Stimulated activated naive CD8-positive, alpha-beta T cell treated with anti-CD3 and anti-CD28 coated beads, Interleukin-15, Interleukin-2, amounts not matched to agents 100 U/mL and 50 U/mL, for 24 hours (primary cell): ENCODE data around the gene PDK2.
A peak's percentile ranks its signal among the peaks of the same experiment; 100 is the strongest.

Experiments used
- ATAC-seq: fragments of 150-1000 bp; cut with Tn5 transposase; one replicate; pipeline ENCODE4 v1.10.0; 2021
- DNase-seq: peaks from one replicate; pipeline ENCODE4 v3.0.0; 2021

Gene PDK2

DNA sequence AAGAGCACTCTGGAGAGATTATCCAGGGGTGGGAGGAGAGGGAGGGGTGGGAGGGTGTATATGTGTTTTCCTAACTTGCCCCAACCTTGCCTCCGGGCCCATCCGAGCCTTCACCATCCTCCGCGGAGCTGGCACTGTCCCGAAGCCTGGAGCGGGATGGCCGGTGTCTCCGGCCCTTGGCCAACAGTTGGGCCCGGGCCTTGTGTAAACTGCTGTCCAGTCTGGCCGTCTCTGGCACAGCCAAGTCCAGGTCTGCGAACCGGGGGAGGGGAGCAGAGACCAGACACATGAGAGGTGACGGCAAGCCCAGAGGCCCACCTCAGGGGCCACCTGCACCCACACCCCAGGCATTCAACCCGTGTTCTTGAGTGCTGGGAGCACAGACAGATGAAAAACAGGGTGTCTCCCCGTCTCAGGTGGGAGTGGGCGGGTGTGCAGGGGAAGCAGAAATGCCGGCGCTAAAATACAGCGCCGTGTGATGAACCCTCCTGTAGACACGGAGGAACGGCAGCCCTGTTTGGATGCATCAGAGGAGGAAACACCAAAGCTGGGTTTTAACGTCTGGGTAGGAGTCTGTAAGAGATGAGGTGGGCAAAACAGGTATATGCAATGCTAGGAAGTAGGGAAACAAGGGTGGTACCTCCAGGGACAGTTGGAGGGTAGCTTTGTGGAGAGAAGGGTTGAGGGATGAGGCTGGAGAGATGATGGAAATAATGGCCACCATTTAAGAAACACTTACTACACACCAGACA, 23.1 kb downstream of the PDK2 start:
- DNase-seq (no peak), ATAC-seq (no peak)

DNA sequence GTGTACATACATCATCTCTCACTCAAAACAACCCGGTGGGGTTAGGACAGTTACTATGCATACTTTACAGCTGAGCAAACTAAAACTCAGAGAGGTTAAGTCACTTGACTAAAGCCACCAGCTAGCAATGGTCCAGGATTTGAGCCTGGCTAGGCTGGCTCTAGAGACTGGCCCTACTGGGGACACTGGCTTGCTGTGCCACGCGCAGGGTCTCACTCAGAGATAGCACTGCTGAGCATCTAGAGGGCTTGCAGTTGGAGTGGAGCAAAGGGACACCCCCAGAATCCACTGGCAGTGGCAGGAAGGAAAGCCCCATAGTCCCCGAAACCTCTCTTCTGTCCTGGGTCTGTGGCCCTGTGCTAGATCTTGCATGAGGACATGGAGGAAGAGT, 23.7 kb downstream of the PDK2 start:
- DNase-seq = no peak
- no peak for ATAC-seq

DNA sequence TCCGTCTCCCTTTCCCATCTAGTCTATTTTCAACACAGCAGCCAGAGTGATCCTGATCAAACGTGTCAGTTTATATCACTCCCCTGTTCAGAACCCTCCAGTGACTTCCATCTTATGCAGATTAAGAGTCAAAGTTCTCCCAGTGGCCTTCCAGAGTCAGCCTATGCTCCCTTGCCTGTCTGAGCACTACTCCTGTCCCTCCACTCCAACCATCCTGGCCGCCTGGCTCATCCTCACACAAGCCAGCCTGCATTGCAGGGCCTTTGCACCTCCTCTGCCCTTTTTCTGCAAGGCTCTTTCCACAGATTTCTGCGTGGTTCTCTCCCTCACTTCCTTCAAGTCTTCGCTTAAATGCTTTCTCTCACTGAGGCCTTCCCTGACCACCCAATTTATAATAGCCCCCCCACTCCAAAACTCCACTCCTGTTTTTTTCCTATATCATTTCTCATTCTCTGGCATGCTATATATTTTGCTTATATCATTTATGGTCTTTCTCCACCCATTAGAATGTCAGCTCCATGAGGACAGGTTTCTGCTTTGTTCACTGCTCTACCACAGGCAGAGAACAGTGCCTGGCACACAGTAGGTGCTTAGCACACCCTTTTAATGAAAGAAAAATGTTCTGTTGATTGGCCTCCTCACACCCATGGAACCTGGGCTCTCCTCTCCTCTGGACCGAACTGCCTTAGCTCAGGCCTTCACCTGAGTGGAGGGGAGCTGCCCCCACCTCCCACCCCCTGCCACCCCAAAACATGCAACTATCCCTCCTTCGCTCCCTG, 25.5 kb downstream of the PDK2 start:
- DNase-seq (no peak), ATAC-seq (no peak)

DNA sequence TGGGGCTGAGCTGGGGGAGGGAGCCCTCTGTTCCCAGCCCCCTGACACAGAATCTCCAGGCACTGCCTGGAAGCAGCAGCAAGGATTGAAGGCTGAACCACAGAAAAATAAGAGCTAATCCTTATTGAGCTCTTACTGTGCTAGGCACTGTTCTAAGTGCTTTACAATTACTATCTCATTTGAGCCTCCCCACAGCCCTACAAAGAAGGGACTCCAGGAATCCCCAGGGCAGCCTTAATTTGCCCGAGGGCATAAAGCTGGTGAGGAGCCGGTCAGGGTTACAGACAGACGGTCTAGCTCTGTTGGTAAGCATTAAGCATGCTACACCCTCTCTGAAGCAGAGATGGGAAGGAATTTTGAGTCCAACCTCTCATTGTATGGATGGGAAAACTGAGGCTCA, 27.8 kb downstream of the PDK2 start:
- no peak for ATAC-seq
- no peak for DNase-seq

DNA sequence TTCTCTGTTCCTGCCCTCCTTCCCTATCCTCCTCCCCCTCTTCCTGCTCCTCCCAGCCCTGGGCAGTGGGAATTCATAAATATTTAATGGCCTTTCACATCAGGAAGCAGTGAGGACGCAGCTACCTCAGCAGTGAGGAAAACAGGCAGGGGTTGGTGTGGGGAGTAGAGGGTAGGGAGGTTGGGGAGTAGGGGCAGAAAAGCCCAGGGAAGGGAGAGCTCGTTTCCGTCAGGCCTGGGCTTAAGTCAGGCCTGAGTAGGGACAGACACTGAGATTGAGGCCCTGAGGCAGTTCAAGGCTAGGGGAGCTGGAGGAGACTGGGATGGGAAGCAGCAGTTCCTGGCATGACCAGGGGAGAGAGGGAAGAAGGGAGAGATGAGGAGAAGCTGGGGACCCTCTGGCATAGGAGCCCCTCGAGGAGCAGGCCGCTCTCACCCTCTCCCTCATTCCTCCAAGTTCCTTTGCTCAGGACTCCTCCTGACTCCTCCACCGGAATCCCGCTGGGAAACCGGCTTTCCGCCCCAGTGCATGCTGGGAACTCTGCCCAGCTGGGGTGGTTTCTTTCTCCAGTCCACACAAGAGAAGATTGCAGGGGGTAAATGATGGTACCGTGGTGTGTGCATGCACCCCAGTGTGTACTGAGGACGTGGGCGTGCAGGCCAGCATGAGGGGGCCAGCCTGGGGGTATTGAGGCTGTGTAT, 28.6 kb downstream of the PDK2 start:
- DNase-seq = no peak

DNA sequence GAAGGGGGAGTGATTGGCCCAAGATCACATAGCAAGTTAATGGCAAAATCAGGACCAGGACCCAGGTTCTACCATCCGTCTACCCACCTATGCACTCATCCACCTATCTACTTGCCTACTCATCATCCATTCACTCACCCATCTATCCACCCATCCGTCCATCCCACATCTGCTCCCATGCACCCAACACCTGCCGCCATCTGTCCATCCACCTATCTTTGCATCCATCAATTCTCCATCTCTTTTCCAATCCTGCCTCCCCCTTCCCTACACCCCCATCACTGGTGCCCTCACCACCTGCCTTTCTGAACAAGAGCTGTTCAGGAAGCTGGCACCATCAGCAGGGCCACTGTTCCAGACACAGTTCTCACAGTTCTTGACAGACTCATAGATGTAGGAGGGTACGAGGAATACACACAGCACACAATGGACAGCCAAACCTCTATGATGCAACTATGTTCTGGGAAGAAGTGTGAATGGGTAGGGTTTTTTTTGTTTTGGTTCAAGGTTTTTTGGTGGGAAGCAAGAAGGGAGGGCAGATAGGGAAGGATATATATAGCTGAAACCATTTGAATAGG, 30.4 kb downstream of the PDK2 start:
- DNase-seq = no peak
- ATAC-seq = no peak

More for the DNA sequence above, 28.6 kb downstream of the PDK2 start:
- ATAC-seq = no peak

DNA sequence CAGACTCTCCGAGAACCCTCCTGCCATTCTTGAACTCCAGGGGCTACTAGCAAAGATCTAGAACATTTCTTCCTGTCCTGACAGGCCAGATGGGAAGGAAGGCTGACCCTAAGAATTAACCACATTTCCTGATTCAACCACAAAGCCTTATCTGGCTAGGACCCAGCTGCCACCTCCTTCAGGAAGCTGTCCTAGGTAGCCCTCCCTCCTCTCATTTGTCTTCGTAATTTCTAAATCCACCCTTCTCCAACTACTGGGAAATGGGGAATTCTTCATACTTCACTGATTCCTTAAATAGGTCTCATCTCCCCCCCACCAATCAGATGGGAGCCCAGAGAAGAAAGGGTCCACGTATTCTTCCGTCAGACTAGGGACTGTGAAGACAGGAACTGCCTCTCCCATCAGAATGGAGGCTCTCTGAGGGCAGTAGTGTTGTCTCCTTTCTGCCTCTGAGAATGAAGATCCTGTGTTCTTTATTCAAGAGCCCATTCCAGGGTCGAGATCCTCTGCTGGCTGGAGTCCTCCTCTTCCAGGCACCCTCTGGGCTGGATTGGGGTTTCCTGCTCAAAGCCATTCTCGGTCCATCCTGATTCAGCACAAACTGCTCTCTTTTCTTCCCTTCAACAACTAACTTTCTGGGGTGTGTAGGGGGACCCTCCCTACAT, 32.7 kb downstream of the PDK2 start:
- ATAC-seq (no peak), DNase-seq (no peak)

DNA sequence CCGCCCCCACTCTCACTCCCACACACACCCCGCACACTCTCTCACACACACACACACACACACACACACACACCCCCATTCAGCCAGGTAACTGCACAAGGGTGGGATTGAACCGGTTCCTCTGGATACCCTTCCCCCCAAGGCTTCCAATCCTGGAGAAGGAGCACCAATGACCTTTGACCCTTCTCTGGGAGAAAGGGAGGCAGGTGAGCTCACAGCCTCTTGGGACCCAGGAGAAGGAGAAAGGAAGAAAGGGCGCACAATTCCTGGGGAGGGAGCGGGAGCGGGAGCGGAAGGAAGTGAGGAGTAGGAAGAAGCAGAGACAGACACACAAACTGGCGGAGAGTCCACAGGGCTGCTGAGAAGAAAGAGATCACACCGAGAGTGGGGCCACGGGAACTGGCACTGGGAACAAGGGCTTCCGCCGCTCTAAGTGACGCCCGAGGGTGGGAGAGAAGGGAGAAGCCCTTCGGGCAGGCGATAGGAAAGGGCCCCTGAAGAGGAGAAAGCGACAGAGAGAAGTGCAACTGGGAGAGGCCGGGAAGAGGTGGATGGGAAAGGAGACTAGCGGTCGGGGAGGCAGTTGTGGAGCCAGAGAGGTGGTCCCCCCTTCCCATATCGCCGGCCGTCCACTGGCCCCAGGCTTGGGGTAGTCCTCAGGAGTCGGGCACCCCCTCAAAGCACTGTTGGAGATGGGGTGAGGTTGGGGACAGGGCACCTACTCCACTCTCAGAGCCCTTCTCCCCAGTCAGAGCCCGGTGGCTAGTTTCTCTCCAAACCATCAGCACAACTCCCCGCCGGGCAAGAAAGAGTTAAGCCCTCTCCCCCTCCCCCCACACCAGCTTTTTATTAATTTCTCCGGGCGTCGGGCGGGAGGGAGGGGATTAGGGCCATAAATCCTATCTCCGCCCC, 33.5 kb downstream of the PDK2 start:
- ATAC-seq = no peak
- DNase-seq = no peak

DNA sequence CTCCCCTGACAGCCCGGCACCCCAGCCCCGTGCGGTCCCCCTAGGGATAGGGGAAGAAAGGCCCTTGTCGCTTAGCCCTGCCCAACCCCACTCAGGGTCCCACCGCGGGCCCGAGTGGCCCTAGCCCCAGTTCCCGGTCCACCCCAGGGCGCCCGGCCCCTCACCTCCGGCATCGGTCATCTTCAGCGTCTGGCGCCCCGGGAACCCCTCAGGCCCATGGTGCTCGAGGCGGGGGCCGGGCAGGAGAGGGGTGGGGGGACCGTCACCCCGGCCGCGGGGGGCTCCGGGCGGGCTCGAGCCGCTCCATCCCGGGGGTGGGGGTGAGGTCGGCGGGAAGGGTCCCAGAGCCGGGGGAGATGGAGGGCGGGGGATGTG, 34.2 kb downstream of the PDK2 start:
- DNase-seq = no peak
- no peak for ATAC-seq

DNA sequence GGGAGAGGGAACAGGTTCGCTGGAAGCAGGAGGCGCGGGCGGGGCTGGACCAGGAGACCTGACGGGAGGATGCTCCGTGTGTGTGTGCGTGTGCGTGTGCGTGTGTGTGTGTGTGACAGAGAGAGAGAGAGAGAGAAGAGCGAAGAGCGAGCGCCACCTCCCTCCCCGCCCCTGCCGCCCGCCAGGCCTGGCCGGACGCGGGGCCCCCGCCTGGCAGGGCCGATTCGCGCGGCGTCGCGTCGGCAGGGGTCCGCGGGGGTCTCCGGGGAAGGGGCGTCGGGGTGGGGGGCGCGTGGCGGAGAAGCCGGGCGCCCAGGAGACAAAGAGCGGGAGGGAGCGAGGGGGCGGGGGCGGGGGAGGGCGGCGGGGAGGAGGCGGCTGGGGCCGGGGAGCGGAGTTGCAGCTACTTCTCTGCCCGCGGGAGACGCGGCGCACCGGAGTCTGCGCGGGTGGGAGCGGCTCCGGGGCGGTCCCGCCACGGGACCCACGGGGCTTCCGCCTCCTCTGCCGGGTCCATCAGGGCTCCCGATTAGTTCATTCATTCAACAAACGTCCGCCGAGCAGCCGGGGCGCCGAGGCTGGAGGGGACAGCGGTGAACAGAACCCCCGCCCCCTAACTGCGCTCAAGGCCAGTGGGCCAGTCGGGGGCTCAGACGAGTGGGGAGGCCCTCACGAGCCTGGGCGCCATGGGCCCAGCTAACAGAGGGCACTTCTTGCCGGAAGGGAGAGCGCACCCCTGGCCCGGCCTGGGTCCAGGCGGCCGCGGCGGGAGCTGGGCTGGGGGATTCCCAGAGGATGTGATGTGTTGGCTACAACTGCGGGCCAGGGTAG, 34.8 kb downstream of the PDK2 start, which contains the start of gene SAMD14:
Gene SAMD14 (minus strand): TSS at position 433 of the 831 bp plus-strand sequence. CDS start 5,201 bp downstream, outside the sequence.
- DNase-seq = peak; percentile 43
- ATAC-seq = peak; percentile 10

DNA sequence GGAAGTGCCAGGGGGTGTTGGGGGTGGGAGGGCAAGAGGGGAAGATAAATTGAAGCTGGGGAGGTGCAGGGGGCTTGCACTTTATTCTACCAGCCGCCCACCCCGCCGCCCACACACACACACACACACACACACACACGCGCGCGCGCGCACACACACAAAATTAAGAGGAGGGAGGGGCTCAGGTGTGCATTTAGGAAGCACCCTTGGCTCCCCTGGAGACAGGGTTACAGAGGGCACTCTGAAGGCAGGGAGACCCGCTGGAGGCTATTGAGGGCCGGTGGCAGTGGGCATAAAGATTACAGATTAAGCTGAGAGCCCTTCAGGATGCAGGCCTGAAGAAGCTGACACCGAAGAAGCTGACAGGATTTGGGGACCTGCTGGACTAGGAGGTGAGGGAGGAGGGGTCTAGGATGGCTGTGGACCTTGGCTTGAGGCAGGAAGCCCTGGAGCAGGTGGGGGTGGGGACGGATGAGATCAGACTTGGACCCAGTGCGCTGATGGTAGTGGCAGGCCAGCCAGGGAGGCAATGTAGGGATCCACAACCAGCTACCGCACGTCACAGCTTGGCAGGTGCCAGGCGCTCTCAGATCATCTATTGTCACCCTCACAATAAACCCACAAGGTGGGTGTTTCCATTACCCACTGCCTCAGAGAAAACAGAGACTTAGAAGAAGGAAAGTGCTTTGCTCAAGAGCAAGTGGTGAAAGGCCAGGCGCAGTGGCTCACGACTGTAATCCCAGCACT, 35.6 kb downstream of the PDK2 start:
- DNase-seq (peak; percentile 28), ATAC-seq (peak; percentile 50)

DNA sequence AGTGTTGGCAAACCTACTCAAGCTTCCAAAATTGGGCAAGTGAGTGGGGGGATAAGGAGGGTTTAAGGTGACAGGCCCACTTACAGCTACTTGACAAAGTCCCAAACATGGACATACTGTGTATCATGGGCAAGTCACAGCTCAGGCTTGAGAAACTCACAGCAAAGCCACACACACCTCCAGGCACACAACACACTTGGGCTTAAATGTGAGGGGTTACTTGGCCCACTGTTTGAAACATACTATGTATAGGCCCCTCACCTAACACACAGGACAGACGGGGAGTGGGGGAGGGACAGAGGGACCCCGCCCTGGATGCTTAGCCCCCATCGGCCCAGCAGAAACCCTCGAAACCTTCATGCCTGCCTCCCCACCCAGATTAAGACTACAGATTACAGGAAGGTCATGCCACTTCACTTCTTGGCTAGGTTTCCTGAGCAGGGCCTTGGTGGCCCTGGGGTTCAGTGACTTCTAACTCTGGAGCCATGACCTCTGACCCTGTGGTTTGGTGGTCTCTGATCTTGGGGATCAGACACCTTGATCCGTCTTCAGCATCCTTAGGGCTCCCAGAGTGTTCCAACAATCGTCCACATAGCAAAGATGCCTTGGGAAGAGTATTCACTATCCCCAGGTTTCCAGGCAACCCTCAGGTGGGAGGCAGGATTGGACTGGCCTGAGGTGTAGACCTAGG, 37.1 kb downstream of the PDK2 start:
- no peak for ATAC-seq
- DNase-seq = no peak

DNA sequence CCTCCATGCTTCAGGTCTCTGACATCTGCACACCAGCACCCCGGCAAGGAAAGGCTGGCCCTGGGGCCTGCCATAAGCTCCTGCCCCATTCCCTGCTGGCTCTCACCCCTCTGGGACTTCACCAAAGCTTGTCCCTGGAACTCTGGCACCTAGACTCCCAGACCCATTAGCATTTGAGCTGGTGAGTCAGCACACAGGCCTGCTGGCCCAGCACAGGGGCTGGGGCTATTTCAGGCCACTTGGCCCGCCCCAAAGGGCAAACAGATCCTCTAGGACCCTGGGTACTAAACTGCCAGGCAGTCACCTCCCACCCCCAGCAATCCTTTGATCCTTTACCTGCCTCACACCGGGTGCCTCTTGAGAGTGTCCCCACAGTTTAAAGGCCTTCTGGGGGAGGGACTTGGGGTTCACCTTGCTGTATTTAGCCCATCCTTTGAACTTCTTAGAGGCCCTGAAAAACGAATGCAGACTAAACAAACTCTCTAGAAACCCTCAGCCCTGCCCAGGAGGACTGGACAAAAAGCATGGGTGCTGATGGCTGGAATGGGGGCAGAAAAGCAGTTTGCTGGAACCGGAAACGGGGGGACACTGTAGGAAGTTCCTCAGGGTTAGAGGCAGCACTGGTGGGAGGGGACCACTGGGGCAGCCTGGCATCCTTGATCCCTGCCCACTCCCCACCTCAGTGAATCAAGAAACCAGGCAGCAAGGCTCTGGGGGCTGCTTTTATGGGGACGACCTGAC, 38.0 kb downstream of the PDK2 start:
- no peak for DNase-seq
- no peak for ATAC-seq

DNA sequence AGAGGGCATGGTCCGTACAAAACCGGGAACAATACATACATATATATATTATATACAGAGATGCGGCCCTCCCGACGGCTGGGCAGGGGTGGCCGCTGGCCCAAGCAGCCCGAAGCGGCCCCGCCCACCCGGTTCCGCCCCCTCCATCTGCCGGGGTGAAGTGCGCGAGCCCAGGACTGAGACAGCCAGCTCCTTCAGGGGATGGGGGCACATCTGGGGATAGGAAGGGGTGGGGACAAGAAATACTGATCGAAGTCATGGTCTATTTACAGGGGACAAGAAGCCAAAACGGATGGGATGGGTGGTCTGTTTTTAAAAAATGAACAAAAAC, 38.6 kb downstream of the PDK2 start:
- ATAC-seq (no peak), DNase-seq (no peak)

DNA sequence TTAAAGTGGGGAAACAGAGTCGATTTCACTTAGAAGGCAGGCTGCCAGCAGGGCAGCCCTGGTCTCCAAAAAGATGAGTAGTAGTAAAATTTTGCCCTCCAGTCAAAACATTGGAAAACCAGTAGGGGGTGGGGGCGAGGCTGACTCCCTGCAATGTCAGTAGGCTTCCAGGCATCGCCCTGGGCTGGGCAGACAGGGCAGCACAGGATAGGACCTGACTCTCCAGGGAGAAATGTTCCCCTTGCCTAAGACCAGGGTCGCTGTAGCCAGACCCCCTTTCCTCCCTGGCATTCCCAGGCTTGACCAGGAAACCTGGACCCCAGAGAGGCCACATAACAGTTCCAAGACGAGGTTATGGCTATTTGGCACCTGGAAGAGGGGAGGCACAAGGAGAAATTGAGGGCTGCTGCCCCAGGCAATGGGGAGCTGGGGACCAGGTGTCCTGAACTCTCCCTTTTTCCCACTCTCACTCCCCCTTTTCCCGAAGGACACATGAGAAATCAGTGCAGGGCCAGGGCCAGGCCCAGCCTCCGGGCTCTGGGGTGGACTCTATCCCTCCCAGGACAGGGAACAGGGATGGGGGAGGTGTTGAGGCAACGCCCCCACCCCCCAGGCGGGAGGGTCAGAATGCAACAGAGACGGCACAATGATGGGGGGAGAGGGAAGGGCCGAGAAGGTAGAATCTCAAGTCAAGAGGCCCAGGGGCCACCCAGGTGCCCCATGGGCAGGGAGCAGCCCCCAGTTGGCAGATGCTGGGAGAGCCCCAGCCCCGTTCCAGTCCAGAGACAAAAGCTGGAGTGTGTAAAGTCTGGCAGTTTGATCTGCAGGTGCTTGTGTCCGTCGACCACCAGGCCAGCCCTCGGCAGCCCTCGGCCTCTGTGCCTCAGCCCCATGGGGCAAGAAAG, 39.3 kb downstream of the PDK2 start:
- DNase-seq = no peak
- no peak for ATAC-seq

DNA sequence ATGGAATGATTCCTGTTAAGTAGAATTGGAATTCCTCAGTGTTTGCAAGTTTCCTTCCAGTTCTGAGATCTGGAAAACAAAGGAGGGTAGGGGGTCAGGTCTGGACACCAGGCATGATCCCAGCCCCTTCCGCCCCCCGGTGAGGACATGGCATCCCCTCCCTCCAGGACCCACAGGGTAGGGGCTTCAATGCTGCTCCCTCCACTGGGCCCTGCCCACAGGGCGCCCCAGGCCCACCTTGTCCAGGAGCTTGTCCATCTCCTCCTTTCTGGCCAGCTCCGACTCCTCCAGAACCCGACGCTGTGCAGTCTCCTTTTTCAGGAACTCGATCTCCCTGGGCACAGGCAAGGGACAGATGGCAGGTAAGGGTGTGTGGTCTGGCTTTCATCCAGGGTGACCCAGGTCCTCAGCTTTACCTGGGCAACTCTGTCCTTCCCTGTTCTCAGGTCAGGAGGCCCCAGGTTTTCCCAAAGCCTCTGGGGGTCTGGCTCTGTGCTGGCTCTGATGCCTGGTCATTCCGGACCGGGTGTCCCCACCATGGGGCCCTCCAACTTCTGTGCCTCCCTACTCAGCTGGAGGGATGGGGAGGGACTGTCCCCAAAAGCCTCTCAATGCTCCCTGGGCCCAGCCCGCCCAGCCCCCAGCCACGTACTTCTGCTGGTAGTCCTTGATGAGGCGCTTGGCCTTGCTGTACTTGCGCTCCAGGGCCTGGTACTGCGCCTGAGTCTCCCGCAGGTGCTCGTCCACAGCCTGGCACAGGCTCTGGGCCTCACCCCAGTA, 40.4 kb downstream of the PDK2 start:
- ATAC-seq = no peak
- DNase-seq = no peak
